Measurements from ENCODE around the gene WNT5B.

Gene WNT5B

GRCh38 chr12:1696800-1697199 lies 67.8 kb downstream of the WNT5B start:
- no peak for TF ChIP-seq CTCF (IDR thresholded peaks at IDR 0.05; ENCODE audit: control extremely low read depth, extremely low read depth, low read depth, missing control alignments)
- no peak for DNase-seq (ENCODE audit: extremely low spot score)
- CTCF ChIA-PET, result interaction anchor here (0.9 to 2.0 kb wide), 6 partner anchors 9 to 94 kb away, joined by 3 to 7 read pairs (median 4); no protein-coding TSS in a partner anchor
- POLR2A ChIA-PET, result no interaction called here

Data from GM10248 (cell line).